Duodenal mucosa (tissue), 2 donors: ENCODE measurements around the gene LRCOL1.

Source experiments
- H3K27ac ChIP-seq: one replicate; pipeline ENCODE4 v1.7.0; 2013; ENCODE audit warnings: low read depth, low read length
- H3K27me3 ChIP-seq, 2 donors: one replicate each; pipeline ENCODE4 v1.7.0; 2013; ENCODE audit warnings: low read length in 2 of 2, control low read depth in 1 of 2; ENCODE audit not compliant: insufficient read depth in 2 of 2, control insufficient read depth in 1 of 2
- H3K36me3 ChIP-seq, 2 donors: one replicate each; pipeline ENCODE4 v1.7.0; 2013; ENCODE audit warnings: low read length in 2 of 2, control low read depth in 1 of 2; ENCODE audit not compliant: insufficient read depth in 2 of 2, control insufficient read depth in 1 of 2
- H3K4me1 ChIP-seq, 2 donors: one replicate each; pipeline ENCODE4 v1.7.0; 2013; ENCODE audit warnings: low read length in 2 of 2, control low read depth in 1 of 2; ENCODE audit not compliant: insufficient read depth in 2 of 2, control insufficient read depth in 1 of 2
- H3K4me3 ChIP-seq, 2 donors: one replicate each; pipeline ENCODE4 v1.7.0; 2013; ENCODE audit warnings: low read length in 2 of 2, low read depth in 1 of 2
- H3K9ac ChIP-seq, 2 donors: one replicate each; pipeline ENCODE4 v1.7.0; 2013; ENCODE audit warnings: low read length in 2 of 2, low read depth in 1 of 2
- H3K9me3 ChIP-seq, 2 donors: one replicate each; pipeline ENCODE4 v1.7.0; 2013; ENCODE audit warnings: low read length in 2 of 2, control low read depth in 1 of 2; ENCODE audit not compliant: control insufficient read depth in 1 of 2

Gene LRCOL1

DNA sequence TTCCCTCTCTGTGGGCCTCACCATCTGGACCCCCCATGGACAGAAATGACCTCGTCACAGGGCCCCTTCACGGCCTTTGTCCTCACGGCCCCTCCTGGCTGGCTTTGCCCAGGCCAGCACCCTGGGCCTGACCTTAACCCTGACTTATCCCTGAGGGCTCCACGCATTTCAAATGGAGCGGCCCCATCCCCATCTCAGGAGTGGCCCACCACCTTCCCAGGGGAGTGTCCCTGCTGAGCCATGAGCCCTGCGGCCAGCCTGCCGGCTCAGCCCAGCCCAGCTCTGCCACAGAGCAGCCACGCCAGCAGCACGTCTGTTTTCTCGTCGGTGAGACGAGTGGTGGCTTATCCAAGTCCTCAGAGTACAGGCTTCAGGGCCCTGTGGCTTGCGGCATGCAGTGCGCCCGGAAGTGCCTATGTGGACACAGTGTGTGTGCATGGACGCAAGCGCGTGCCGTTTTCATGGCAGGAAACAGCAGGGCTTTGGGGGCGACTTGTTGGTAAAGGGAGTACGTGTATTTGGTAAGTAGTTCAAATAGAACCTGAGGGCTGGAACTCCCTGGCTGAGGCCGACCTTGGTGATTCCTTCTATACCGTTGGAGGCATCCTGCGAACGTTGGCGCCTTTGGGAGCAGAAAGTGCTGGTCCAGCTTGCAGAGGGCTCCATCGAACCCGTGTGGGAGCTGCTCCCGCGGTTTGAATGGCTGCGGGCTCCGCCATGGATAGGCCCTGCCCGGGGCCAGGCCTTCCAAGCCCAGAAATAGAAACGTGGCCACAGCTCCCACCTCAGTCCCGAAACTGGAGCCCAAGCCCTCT is 52.1 kb downstream of the LRCOL1 start:
- Histone ChIP-seq H3K27me3 (no peaks in the 10 kb centered on the region), H3K9ac (no peak overlapping the region), H3K36me3 (no peaks in the 10 kb centered on the region), H3K9me3 (no peaks in the 10 kb centered on the region), H3K4me1 (peaks cover 11 to 12% of the 10 kb centered on the region in 2 donors), H3K4me3 (no peak overlapping the region), H3K27ac (no peak overlapping the region)

DNA sequence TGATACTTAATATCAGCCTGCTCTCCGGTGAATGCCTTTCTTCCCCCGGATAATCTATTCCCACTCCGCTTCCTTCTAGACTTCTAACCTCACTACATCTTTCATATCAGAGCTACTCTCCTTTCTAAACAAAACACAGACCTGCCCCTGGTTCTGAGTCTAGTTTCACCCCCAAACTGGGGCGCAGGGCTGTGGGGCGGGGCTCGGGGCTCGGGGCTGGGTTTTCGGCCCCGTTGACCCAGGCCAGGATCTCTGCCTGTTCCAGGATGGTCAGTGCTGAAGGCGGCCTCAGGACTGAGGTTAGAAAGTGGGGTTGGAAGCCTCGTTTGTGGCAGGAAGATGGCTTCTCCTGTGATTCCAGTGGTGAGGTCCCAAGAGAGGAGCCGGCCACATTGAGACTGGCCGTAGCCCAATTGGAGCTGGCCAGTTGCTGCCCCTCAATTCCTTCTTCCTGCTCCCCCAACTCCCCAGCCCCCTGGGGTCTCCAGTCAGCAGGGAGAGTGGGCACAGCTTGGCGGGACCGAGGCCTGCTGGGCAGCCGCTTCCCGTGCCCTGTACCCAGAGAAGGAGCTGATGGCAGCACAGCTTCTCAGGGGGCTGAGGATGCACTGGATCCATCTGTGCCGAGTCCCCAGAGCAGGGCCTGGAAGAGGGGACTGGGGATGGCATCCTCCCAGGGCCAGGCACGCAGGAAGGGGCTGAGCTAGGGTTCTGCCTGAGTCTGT is 52.9 kb downstream of the LRCOL1 start:
- no peak overlapping the region for H3K4me3 ChIP-seq
- H3K36me3 ChIP-seq: peaks cover 0 to 1% of the 10 kb centered on the region in 2 donors
- H3K27ac ChIP-seq: no peak overlapping the region
- H3K27me3 ChIP-seq: no peaks in the 10 kb centered on the region
- no peaks in the 10 kb centered on the region for H3K9me3 ChIP-seq
- peaks cover 11 to 12% of the 10 kb centered on the region in 2 donors for H3K4me1 ChIP-seq
- H3K9ac ChIP-seq: no peak overlapping the region

DNA sequence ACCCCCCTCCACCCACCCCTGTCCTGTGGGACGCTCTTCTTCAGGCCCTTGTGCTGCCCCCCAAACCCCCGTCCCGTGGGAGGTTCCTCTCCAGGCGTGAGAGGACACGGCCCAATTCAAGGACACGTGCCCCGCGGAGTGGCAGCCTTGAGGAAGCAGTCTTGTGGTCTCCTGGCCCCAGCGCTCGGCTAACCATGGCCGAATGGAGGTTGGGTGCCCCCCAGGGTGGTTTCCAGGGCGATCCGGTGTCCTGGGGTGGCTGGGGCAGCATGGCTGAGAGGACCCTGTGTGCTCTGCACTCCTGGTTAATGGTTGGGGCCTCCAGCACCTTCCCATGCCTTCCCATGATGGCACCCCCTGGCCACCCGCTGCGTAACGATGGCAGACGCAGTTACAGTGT is 53.6 kb downstream of the LRCOL1 start:
- Histone ChIP-seq H3K9ac (no peak overlapping the region), H3K27me3 (no peaks in the 10 kb centered on the region), H3K4me1 (peaks cover 11 to 12% of the 10 kb centered on the region in 2 donors), H3K4me3 (no peak overlapping the region), H3K9me3 (no peaks in the 10 kb centered on the region), H3K36me3 (peaks cover 0 to 8% of the 10 kb centered on the region in 2 donors), H3K27ac (no peak overlapping the region)

DNA sequence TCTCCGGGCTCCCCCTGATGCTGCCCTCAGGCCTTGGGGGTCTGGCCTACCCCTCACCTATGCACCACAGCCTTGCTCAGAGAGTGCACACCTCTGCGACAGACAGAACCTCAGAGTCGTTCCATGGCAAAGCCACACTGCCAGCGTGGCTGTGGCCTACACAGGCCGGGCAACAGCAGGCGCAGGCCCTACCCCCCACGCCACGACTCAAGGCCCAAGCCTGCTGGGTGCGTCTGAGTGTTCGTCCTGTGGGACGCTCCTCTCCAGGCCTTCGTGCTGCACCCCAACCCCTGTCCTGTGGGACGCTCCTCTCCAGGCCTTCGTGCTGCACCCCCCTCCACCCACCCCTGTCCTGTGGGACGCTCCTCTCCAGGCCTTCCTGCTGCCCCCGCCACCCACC is 54.2 kb downstream of the LRCOL1 start:
- Histone ChIP-seq H3K9me3 (no peaks in the 10 kb centered on the region), H3K4me3 (no peak overlapping the region), H3K27ac (no peak overlapping the region), H3K4me1 (peaks cover 11 to 12% of the 10 kb centered on the region in 2 donors), H3K9ac (no peak overlapping the region), H3K27me3 (no peaks in the 10 kb centered on the region), H3K36me3 (peaks cover 0 to 8% of the 10 kb centered on the region in 2 donors)

DNA sequence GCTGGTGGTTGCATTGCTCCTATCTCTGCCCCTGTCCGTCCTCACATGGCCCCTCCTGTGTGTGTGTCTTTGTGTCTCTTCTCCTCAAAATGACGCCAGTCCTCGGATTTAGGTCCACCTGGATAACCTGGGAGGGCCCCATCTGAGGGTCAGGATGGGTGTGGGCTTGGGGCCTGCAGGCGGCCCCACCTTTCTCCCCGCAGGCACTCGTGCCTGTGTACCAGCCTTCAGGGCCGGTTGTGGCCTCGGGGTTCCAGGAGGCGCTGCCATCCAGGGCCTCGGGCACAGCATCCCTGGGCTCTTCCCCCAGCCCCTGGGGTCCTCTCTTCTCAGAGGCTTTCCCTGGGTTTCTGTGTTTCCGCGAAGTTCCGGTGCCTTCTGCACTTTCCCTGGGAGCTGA is 54.7 kb downstream of the LRCOL1 start:
- peaks cover 0 to 8% of the 10 kb centered on the region in 2 donors for H3K36me3 ChIP-seq
- H3K27ac ChIP-seq: no peak overlapping the region
- no peaks in the 10 kb centered on the region for H3K9me3 ChIP-seq
- peaks cover 5 to 7% of the 10 kb centered on the region in 2 donors for H3K4me1 ChIP-seq
- H3K9ac ChIP-seq: no peak overlapping the region
- H3K4me3 ChIP-seq: no peak overlapping the region
- no peaks in the 10 kb centered on the region for H3K27me3 ChIP-seq

DNA sequence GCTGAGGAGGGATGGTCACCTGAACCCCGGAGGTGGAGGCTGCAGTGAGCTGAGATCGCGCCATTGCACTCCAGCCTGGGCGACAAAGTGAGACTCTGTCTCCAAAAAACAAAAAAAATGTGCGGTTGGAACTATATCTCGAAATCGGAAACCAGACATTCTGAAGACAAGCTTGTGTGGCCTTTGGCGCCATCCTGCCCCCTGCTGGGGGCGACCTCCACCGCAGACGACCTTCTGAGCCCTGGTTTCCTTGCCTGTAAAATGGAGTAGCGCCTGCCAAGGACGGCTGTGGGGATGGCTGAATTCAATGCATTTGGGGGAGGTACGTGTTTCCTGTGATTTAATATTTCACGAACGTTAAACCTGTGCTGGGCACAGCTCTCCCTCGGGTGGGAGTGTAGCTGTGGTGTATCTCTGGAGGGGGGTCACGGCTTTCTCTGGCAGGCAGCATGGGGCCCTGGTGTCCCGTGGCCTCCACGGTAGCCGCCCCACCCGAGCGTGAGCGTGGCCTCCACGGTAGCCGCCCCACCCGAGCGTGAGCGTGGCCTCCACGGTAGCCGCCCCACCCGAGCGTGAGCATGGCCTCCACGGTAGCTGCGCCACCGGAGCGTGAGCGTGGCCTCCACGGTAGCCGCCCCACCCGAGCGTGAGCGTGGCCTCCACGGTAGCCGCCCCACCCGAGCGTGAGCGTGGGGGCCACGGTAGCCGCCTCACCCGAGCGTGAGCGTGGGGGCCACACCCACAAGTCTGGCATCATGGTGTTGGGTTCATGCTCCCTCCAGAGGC is 55.3 kb downstream of the LRCOL1 start:
- H3K9ac ChIP-seq: no peak overlapping the region
- no peaks in the 10 kb centered on the region for H3K9me3 ChIP-seq
- no peak overlapping the region for H3K27ac ChIP-seq
- no peaks in the 10 kb centered on the region for H3K27me3 ChIP-seq
- H3K4me1 ChIP-seq: peaks cover 3 to 5% of the 10 kb centered on the region in 2 donors
- H3K36me3 ChIP-seq: peaks cover 0 to 8% of the 10 kb centered on the region in 2 donors
- H3K4me3 ChIP-seq: no peak overlapping the region
